Panc1 (cell line): Measurements from ENCODE around the gene LOXL1. TPM values are rescaled to one million over a fixed set of nuclear protein-coding genes. Genes with fewer than 3 reads are reported as not detected.

Experiments used
- ATAC-seq: fragments of 200-7000 bp; cut with Tn5 transposase; 2 replicates; pipeline ENCODE4 v1.9.1; 2020; ENCODE audit warnings: mild to moderate bottlenecking, moderate library complexity
- BruUV-seq: library from RNA; stranded (reverse); fragments of 400-500 nt; replicated peaks from 2 replicates; lab custom pipeline; 2021; lab: Mats Ljungman, UMichigan
- CTCF ChIA-PET: fragments of 300-600 bp; sonication (Branson Sonifier 250); formaldehyde crosslinking; loops from one replicate; lab custom pipeline; 2022; ENCODE audit warnings: antibody characterized with exemption; lab: Charles Lee
- POLR2A ChIA-PET: fragments of 300-600 bp; sonication (Branson Sonifier 250); formaldehyde crosslinking; loops from one replicate; lab custom pipeline; 2022; ENCODE audit warnings: antibody characterized with exemption; lab: Charles Lee
- DNase-seq: peaks from one replicate; pipeline ENCODE4 v3.0.0-alpha.2; 2010; ENCODE audit warnings: low read depth, low spot score
- H3K27ac ChIP-seq: 2 replicates; pipeline ENCODE4 v1.5.1; 2011; ENCODE audit warnings: mild to moderate bottlenecking, low read length, inconsistent platforms
- H3K27me3 ChIP-seq: fragments of 200-500 bp; sonication (Bioruptor generic); 2 replicates; pipeline ENCODE4 v1.6.0; 2014; ENCODE audit warnings: low read length, inconsistent platforms; ENCODE audit not compliant: control insufficient read depth, insufficient read depth
- H3K36me3 ChIP-seq: fragments of 200-500 bp; sonication (Bioruptor generic); 2 replicates; pipeline ENCODE4 v1.5.1; 2014; ENCODE audit warnings: inconsistent platforms, mild to moderate bottlenecking, low read length, moderate library complexity; ENCODE audit not compliant: control insufficient read depth, insufficient read depth
- H3K4me1 ChIP-seq: 2 replicates; pipeline ENCODE4 v1.5.1; 2011; ENCODE audit warnings: inconsistent platforms, mild to moderate bottlenecking, low read length, moderate library complexity; ENCODE audit not compliant: control insufficient read depth, insufficient read depth
- H3K4me3 ChIP-seq, 2 experiments: 2 replicates each; pipeline ENCODE4 v1.5.1; 2011 to 2012; ENCODE audit warnings: low read depth in 2 of 2, low read length in 2 of 2, mild to moderate bottlenecking in 2 of 2, inconsistent platforms in 1 of 2, moderate library complexity in 1 of 2
- H3K9me3 ChIP-seq: fragments of 200-500 bp; sonication (Bioruptor generic); 2 replicates; pipeline ENCODE4 v1.5.1; 2014; ENCODE audit warnings: low read depth, mild to moderate bottlenecking, inconsistent platforms, low read length, moderate library complexity; ENCODE audit not compliant: control insufficient read depth, insufficient read depth
- POLR2AphosphoS5 ChIP-seq: IDR thresholded peaks from 2 replicates; pipeline ENCODE4 v1.6.1; 2012; ENCODE audit warnings: mild to moderate bottlenecking, low read depth, low read length, moderate library complexity
- REST ChIP-seq, 2 experiments: IDR thresholded peaks; 2 replicates each; pipeline ENCODE4 v1.6.1; 2011 to 2012; ENCODE audit warnings: low read depth in 2 of 2, control low read depth in 1 of 2, low read length in 1 of 2, mild to moderate bottlenecking in 1 of 2, moderate library complexity in 1 of 2; ENCODE audit not compliant: insufficient read depth in 1 of 2
- SIN3A ChIP-seq: IDR thresholded peaks from 2 replicates; pipeline ENCODE4 v1.6.1; 2012; ENCODE audit warnings: low read depth, mild to moderate bottlenecking, low read length, moderate library complexity, borderline replicate concordance; ENCODE audit not compliant: insufficient read depth
- TCF7L2 ChIP-seq: IDR thresholded peaks from 2 replicates; pipeline ENCODE4 v1.6.1; 2011; ENCODE audit warnings: mild to moderate bottlenecking, low read depth, low read length, inconsistent platforms
- in situ Hi-C: cut with HindIII; loops from 2 replicates; pipeline ENCODE4 v1.10.0; 2016; ENCODE audit warnings: low sequenced_read_pairs, low pct_unique_long_range_greater_than_20kb
- intact Hi-C: fragments of 100-400 bp; cut with micrococcal nuclease; formaldehyde crosslinking; loops from one replicate; pipeline ENCODE4 v1.10.0; 2022; ENCODE audit not compliant: unreplicated experiment
- total RNA-seq: library from RNA; stranded (reverse); gene quantifications from one replicate; pipeline ENCODE4 v1.2.1, GENCODE V29; 2021; ENCODE audit not compliant: unreplicated experiment
- TF ChIP-seq, protein P1 (sequence below): fragments of 450-650 bp; IDR thresholded peaks from 2 replicates; pipeline ENCODE4 v1.5.1; 2017; ENCODE audit warnings: mild to moderate bottlenecking

Gene LOXL1
- total RNA-seq, 1 experiment from 2014 or later: 18.6 TPM

DNA sequence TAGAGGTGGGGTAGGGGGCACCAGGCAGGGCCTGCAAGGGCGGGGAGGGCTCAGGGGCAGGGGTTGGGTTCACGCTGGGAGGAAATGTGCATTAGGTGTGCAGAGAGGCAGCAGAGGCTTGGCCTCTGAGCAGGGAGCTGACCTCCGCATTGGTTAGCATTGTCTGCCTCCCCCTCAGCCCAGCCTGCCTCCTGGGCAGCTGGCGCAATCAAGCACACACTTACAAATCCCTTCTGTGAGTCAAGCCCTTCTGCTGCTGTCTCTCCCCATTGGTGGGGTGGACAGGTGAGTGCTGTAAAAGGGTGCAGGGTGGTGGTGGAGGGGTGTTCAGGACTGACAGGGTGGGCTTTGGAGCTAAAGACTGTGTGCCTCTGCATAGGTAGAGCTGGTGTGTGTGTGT, 9.3 kb downstream of the LOXL1 start:
- no peaks in the 10 kb centered on the region for H3K27me3 ChIP-seq
- in situ Hi-C loops (no loop called here), intact Hi-C loops (no loop called here)
- H3K27ac ChIP-seq: no peak overlapping the region
- DNase-seq (no peak), ATAC-seq (no peak)
- TF ChIP-seq REST (IDR thresholded peaks at IDR 0.05; ENCODE audit: insufficient read depth in 1 of 2, low read depth in 2 of 2, low read length in 1 of 2): no peak
- TF ChIP-seq, protein P1, sequence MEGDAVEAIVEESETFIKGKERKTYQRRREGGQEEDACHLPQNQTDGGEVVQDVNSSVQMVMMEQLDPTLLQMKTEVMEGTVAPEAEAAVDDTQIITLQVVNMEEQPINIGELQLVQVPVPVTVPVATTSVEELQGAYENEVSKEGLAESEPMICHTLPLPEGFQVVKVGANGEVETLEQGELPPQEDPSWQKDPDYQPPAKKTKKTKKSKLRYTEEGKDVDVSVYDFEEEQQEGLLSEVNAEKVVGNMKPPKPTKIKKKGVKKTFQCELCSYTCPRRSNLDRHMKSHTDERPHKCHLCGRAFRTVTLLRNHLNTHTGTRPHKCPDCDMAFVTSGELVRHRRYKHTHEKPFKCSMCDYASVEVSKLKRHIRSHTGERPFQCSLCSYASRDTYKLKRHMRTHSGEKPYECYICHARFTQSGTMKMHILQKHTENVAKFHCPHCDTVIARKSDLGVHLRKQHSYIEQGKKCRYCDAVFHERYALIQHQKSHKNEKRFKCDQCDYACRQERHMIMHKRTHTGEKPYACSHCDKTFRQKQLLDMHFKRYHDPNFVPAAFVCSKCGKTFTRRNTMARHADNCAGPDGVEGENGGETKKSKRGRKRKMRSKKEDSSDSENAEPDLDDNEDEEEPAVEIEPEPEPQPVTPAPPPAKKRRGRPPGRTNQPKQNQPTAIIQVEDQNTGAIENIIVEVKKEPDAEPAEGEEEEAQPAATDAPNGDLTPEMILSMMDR: no peak
- TF ChIP-seq POLR2AphosphoS5: no peak
- no peak for TF ChIP-seq SIN3A
- TF ChIP-seq TCF7L2: no peak
- ChIA-PET CTCF (interaction anchor here (0.5 to 1.3 kb wide), 3 partner anchors 16 to 618 kb away, joined by 3 to 12 read pairs (median 5); no protein-coding TSS in a partner anchor), POLR2A (no interaction called here)
- H3K9me3 ChIP-seq: no peaks in the 10 kb centered on the region
- no peaks in the 10 kb centered on the region for H3K4me1 ChIP-seq
- H3K36me3 ChIP-seq: no peaks in the 10 kb centered on the region
- BruUV-seq: no TSS peak
- no peak overlapping the region for H3K4me3 ChIP-seq

- CTCF ChIA-PET: interaction anchor here (0.7 to 1.3 kb wide), 2 partner anchors 15 to 618 kb away, joined by 5 to 12 read pairs; no protein-coding TSS in a partner anchor
- H3K27me3 ChIP-seq: no peaks in the 10 kb centered on the region
- no peak overlapping the region for H3K27ac ChIP-seq
- no peak for ATAC-seq
- DNase-seq: no peak
- intact Hi-C loops (no loop called here), in situ Hi-C loops (no loop called here)
- no peaks in the 10 kb centered on the region for H3K36me3 ChIP-seq
- POLR2A ChIA-PET: no interaction called here
- no peak for TF ChIP-seq SIN3A
- TF ChIP-seq TCF7L2: no peak
- TF ChIP-seq, protein P1: no peak
- no peak for TF ChIP-seq REST (IDR thresholded peaks at IDR 0.05; ENCODE audit: insufficient read depth in 1 of 2, low read depth in 2 of 2, low read length in 1 of 2)
- no peak for TF ChIP-seq POLR2AphosphoS5
- H3K9me3 ChIP-seq: no peaks in the 10 kb centered on the region
- H3K4me1 ChIP-seq: no peaks in the 10 kb centered on the region
- H3K4me3 ChIP-seq: no peak overlapping the region
- BruUV-seq: no TSS peak
These were observed 9.9 kb downstream of the LOXL1 start for GRCh38 chr15:73936181-73936580.
